ENCODE results near the gene ODAD3. TPM values are rescaled to one million over a fixed set of nuclear protein-coding genes. Genes with fewer than 3 reads are reported as not detected.
"Not testable (repeated sequence)": the region's sequence is repeated elsewhere in the genome, so short reads cannot be mapped to it uniquely, and the experiment has no call there.

The ODAD3 gene
- total RNA-seq, 2 donors from 2014 or later = 0.22 TPM; not detected in 1

- Histone ChIP-seq H3K27ac (no peak overlapping the region), H3K4me1 (no peaks in the 10 kb centered on the region), H3K9ac (ENCODE audit: low read depth in 2 of 2, low read length in 2 of 2) (no peak overlapping the region), H3K4me3 (no peak overlapping the region), H3K36me3 (no peaks in the 10 kb centered on the region), H3K27me3 (no peaks in the 10 kb centered on the region), H3K9me3 (no peaks in the 10 kb centered on the region)
- intact Hi-C loops (cut with DNase I) = no loop called here
- TF ChIP-seq CTCF (IDR thresholded peaks at IDR 0.05) = no peak
- DNase-seq = no peak
These were observed 22.2 kb upstream of the ODAD3 start for GRCh38 chr19:11457115-11457514.

- Histone ChIP-seq H3K36me3 (no peaks in the 10 kb centered on the region), H3K27me3 (no peaks in the 10 kb centered on the region), H3K4me3 (no peak overlapping the region), H3K9me3 (no peaks in the 10 kb centered on the region), H3K9ac (ENCODE audit: low read depth in 2 of 2, low read length in 2 of 2) (no peak overlapping the region), H3K4me1 (no peaks in the 10 kb centered on the region), H3K27ac (no peak overlapping the region)
- no peak for DNase-seq
- TF ChIP-seq CTCF (IDR thresholded peaks at IDR 0.05) = no peak
- intact Hi-C loops (cut with DNase I) = no loop called here
These were observed 21.7 kb upstream of the ODAD3 start for GRCh38 chr19:11456659-11457058.

- H3K4me1 ChIP-seq; intact Hi-C loops (cut with DNase I); H3K36me3 ChIP-seq; H3K27me3 ChIP-seq; H3K9me3 ChIP-seq; H3K9ac ChIP-seq (ENCODE audit: low read depth in 2 of 2, low read length in 2 of 2); H3K27ac ChIP-seq; H3K4me3 ChIP-seq; DNase-seq: not testable (repeated sequence)
These were observed 20.3 kb upstream of the ODAD3 start for GRCh38 chr19:11455233-11455554.

GRCh38 chr19:11453468-11454341 is 18.8 kb upstream of the ODAD3 start:
- no peak overlapping the region for H3K4me3 ChIP-seq
- no peaks in the 10 kb centered on the region for H3K36me3 ChIP-seq
- no peak overlapping the region for H3K9ac ChIP-seq (ENCODE audit: low read depth in 2 of 2, low read length in 2 of 2)
- no peaks in the 10 kb centered on the region for H3K27me3 ChIP-seq
- DNase-seq = no peak
- intact Hi-C loops (cut with DNase I) = no loop called here
- H3K27ac ChIP-seq = no peak overlapping the region
- no peaks in the 10 kb centered on the region for H3K9me3 ChIP-seq
- TF ChIP-seq CTCF (IDR thresholded peaks at IDR 0.05) = no peak
- no peaks in the 10 kb centered on the region for H3K4me1 ChIP-seq

GRCh38 chr19:11452620-11453310 is 17.8 kb upstream of the ODAD3 start:
- intact Hi-C loops (cut with DNase I) = no loop called here
- TF ChIP-seq CTCF (IDR thresholded peaks at IDR 0.05) = no peak
- no peak for DNase-seq
- H3K4me1 ChIP-seq = no peaks in the 10 kb centered on the region
- no peak overlapping the region for H3K4me3 ChIP-seq
- no peaks in the 10 kb centered on the region for H3K9me3 ChIP-seq
- no peak overlapping the region for H3K27ac ChIP-seq
- no peaks in the 10 kb centered on the region for H3K27me3 ChIP-seq
- H3K36me3 ChIP-seq = no peaks in the 10 kb centered on the region
- H3K9ac ChIP-seq (ENCODE audit: low read depth in 2 of 2, low read length in 2 of 2) = no peak overlapping the region
